NB4 (cell line): ENCODE data around the gene DHCR7.

ENCODE experiments used
- MYC ChIP-seq: IDR thresholded peaks from 2 replicates; pipeline ENCODE4 v1.6.1; 2011; ENCODE audit warnings: low read depth, low read length
- POLR2A ChIP-seq: IDR thresholded peaks from 2 replicates; pipeline ENCODE4 v1.6.1; 2011; ENCODE audit warnings: mild to moderate bottlenecking; ENCODE audit not compliant: insufficient read length; ENCODE audit errors: extremely low read depth
- TF ChIP-seq, protein P1 (sequence below): IDR thresholded peaks from one replicate; pipeline ENCODE4 v1.5.1; 2012; ENCODE audit warnings: low read depth, low read length

GRCh38 chr11:71429701-71430100, 18.5 kb downstream of the DHCR7 start:
- TF ChIP-seq, protein P1, sequence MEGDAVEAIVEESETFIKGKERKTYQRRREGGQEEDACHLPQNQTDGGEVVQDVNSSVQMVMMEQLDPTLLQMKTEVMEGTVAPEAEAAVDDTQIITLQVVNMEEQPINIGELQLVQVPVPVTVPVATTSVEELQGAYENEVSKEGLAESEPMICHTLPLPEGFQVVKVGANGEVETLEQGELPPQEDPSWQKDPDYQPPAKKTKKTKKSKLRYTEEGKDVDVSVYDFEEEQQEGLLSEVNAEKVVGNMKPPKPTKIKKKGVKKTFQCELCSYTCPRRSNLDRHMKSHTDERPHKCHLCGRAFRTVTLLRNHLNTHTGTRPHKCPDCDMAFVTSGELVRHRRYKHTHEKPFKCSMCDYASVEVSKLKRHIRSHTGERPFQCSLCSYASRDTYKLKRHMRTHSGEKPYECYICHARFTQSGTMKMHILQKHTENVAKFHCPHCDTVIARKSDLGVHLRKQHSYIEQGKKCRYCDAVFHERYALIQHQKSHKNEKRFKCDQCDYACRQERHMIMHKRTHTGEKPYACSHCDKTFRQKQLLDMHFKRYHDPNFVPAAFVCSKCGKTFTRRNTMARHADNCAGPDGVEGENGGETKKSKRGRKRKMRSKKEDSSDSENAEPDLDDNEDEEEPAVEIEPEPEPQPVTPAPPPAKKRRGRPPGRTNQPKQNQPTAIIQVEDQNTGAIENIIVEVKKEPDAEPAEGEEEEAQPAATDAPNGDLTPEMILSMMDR: no peak
- TF ChIP-seq POLR2A (no peak), MYC (no peak)
